GM18907 (cell line): ENCODE results near the gene CLEC10A.
"Not testable (repeated sequence)": the region's sequence is repeated elsewhere in the genome, so short reads cannot be mapped to it uniquely, and the experiment has no call there.

ENCODE experiments used
- ATAC-seq: cut with Tn5 transposase; IDR thresholded peaks from one replicate; pipeline ENCODE4 v1.9.1; 2021; ENCODE audit warnings: mild to moderate bottlenecking, moderate library complexity; ENCODE audit not compliant: unreplicated experiment

Gene CLEC10A

DNA sequence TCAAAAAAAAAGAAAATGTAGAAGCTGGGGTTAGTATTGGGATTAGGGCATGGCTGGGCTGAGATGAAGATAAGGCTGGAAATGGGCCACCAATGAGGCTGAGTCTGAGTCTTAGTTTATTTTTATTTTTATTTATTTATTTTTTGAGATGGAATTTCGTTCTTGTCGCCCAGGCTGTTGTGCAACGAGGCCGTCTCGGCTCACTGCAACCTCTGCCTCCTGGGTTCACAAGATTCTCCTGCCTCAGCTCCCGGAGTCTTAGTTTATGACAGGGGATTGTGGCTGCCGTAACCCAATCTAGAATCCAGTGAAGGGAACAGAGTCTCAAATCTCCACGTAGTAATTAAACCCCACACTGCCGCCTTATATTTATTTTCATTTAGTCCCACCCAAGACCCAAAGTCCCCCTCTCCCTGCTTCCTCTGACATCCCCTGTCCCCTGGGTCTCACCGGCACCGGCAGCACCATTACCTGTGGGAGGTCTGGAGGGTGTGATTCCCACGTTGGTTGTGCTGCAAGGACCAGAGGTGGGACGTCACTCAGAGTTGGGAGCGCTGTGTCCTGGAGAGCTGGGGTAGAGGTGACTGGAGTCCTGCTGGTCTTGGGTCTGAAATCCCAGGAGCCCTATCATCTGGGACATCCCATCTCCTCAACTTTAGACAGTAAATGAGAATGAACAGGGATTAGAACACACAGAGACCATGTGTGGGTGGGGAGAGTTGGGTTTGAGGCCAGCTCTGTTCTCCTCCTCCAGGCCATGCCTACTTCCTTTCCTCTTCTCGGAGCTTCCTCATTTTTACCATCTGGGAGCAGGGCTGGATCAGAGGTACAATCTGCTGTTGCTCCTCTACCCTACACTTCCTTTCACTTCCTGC is at the start of gene CLEC10A:
Gene CLEC10A, minus strand, starts transcription at position 671 of the 875 bp plus-strand sequence. CDS start 1,439 bp downstream, outside the sequence.
- ATAC-seq, result no peak

DNA sequence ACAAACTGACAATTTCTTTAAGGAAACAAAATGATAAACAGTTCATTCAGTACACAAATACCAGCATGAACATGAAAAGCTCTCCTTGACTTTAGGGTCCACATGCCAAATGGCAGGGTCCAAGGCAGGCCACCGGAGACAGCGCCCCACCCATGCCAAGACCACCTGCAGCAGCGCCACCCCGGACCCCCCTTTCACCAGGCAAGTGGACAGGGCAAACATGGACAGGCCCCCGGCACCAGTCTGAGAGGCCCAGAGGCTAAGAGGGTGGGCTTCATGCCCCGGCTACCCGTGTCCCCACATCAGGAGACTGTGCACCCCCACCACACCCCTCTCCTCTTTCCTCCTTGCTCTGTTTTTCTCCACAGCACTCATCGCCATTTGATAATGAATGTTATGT is 49.3 kb upstream of the CLEC10A start:
- no peak for ATAC-seq

GRCh38 chr17:7128160-7128559 is 48.1 kb upstream of the CLEC10A start:
- ATAC-seq, result no peak

DNA sequence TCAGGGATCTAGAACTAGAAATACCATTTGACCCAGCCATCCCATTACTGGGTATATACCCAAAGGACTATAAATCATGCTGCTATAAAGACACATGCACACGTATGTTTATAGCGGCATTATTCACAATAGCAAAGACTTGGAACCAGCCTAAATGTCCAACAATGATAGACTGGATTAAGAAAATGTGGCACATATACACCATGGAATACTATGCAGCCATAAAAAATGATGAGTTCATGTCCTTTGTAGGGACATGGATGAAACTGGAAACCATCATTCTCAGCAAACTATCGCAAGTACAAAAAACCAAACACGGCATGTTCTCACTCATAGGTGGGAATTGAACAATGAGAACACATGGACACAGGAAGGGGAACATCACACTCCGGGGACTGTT is 47.5 kb upstream of the CLEC10A start:
- ATAC-seq, result not testable (repeated sequence)

- not testable (repeated sequence) for ATAC-seq
Measured at GRCh38 chr17:7126386-7126785, 46.3 kb upstream of the CLEC10A start.

GRCh38 chr17:7124923-7125322 is 44.9 kb upstream of the CLEC10A start:
- no peak for ATAC-seq

DNA sequence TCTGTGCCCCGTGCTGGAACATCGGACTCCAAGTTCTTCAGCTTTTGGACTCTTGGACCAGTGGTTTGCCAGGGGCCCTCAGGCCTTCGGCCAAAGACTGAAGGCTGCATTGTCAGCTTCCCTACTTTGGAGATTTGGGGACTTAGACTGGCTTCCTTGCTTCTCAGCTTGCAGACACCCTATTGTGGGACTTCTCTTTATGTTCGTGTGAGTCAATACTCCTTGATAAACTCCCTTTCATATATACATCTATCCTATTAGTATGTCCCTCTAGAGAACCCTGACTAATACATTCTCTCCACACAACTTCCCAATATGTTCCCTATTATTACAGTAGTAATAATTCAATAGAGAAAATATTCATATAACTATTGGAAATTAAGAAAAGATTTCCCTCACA is 43.8 kb upstream of the CLEC10A start:
- no peak for ATAC-seq

GRCh38 chr17:7122381-7122780 is 42.3 kb upstream of the CLEC10A start:
- no peak for ATAC-seq

DNA sequence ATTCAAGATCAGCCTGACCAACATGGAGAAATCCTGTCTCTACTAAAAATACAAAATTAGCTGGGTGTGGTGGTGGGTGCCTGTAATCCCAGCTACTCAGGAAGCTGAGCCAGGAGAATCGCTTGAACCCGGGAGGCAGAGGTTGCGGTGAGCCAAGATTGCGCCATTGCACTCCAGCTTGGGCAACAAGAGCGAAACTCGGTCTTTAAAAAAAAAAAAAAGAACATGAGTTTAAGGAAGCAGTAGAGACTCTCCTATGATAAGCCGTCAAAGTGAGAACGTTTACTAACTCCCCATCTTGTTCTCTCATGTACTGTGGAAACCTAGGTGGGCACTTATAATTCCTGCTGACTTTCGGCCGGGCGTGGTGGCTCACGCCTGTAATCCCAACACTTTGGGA is 40.6 kb upstream of the CLEC10A start:
- ATAC-seq, result not testable (repeated sequence)

- ATAC-seq, result no peak
Measured at GRCh38 chr17:7120123-7120522, 40.1 kb upstream of the CLEC10A start.

GRCh38 chr17:7119314-7119713 is 39.3 kb upstream of the CLEC10A start:
- ATAC-seq, result no peak

DNA sequence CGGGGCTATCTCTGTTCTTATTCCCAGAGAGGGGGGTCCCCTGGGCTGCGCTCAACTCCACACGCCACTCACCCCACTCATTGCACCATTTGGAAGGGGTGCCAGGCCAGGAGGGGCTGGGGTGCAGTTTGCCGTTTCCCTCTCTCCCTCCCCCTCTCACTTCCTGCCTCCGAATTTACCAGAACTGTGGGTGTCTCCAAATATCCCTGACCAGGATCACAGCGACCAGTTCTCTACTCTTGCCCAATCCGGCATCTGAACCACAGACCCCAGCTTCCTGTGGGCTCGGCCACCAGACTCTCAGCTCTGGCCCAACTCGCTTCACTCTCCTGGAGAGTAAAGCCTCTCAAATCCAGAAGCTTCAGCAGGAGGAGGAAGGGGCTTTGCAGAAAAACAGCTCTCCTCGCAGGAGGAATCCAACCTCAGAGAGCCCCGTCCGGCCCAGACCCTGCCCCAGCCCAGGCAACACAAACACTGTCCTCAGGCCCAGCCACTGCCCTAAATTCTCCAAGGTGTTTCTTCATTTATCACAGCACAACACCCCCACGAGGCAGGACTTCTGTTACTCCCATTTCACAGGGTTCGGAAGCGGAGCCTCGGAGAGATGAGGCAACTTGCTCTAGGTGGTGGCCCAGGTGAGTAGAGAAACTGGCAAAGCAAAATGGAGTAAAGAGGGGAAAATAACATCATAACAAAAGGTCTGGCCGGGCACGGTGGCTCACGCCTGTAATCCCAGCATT is 35.0 kb upstream of the CLEC10A start:
- ATAC-seq, result no peak

- ATAC-seq, result no peak
Measured at GRCh38 chr17:7114241-7114874, 34.3 kb upstream of the CLEC10A start, which contains the start of gene ASGR2. ASGR2 (minus strand) TSS chr17:7114822; CDS start chr17:7114240, 582 bp downstream.

DNA sequence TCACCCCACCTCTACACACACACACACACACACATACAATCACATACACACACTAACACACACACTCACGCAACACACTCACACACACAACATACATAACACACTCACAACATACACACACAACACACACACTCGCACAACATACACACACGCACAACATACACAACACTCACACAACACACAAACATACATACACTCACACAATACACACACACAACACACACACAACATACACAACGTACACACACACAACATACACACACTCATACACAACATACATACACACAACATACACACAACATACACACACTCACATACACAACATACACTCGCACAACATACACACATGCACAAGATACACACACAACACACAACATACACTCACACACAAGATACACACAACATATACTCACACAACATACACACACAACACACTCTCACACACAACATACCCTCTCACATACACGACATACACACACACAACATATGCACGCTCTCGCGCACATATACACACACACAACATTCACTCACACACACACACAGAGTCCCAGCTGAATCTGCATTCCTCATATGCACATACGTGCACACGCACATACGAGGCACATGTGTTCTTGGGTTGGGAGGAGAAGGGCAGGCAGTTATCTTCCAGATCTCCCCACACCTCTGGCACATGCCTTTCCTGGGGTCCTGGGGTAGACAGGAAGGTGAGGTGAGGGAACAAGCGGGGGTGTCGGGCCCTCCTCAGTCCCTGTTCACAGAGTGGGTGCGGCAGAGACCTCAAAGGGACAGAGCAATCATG is 33.4 kb upstream of the CLEC10A start:
- ATAC-seq, result no peak

- ATAC-seq, result no peak
Measured at GRCh38 chr17:7112510-7113108, 32.6 kb upstream of the CLEC10A start.

- no peak for ATAC-seq
Measured at GRCh38 chr17:7111784-7112509, 31.9 kb upstream of the CLEC10A start.

DNA sequence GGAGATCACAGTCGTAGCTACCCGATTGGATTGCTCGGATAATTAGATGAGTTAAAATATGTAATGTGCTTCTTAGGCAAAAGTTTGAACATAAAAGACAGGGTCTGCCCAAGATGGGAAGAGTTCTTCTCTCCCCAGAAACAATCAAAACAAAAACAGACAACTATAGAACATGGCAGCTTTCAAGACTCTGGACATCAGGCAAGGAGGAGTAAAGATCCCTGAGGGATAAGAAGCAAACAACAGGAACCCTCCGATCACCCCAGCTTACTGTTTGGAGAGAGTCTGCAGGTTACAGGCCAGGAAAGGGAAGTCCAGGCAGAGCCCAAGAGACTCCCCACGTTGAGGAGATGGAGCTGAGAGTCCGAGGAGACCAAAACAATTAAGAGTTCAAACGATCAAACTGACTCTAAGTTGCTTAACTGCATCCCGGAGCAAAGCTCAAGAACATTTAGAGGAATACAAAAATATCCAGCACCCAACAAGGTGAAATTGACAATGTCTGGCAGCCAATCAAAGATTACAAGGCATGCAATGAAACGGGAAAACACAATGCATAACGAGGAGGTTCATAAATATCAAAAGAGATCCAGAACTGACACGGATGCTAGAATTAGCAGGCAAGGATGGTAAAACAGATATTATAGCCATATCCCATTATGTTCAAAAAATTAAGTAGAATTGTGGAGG is 30.7 kb upstream of the CLEC10A start:
- ATAC-seq, result no peak

GRCh38 chr17:7109461-7110322 is 29.6 kb upstream of the CLEC10A start:
- ATAC-seq, result no peak
